DMS114 treated with DMSO at 0.1 percent for 48 hours (cell line): ENCODE measurements around the gene POLR3B.

Experiments used
- DNase-seq: peaks from one replicate; lab custom pipeline; 2025; ENCODE audit not compliant: unreplicated experiment; lab: John Stamatoyannopoulos, UW

The POLR3B gene

GRCh38 chr12:106541201-106541600 lies 183.7 kb downstream of the POLR3B start:
- no peak for DNase-seq

GRCh38 chr12:106551410-106551809 lies 193.9 kb downstream of the POLR3B start:
- no peak for DNase-seq

GRCh38 chr12:106552228-106552627 lies 194.7 kb downstream of the POLR3B start:
- DNase-seq, result no peak
